Activated gamma-delta T cell (primary cell): ENCODE results near the gene DNAJB1.
"Not testable (repeated sequence)": the region's sequence is repeated elsewhere in the genome, so short reads cannot be mapped to it uniquely, and the experiment has no call there.

Experiments used
- DNase-seq: peaks from one replicate; lab custom pipeline; 2025; lab: John Stamatoyannopoulos, UW

The DNAJB1 gene

GRCh38 chr19:14520543-14520942 lies 2.3 kb upstream of the DNAJB1 start:
- no peak for DNase-seq

- no peak for DNase-seq
Observed at GRCh38 chr19:14519860-14520407, 1.7 kb upstream of the DNAJB1 start.

DNA sequence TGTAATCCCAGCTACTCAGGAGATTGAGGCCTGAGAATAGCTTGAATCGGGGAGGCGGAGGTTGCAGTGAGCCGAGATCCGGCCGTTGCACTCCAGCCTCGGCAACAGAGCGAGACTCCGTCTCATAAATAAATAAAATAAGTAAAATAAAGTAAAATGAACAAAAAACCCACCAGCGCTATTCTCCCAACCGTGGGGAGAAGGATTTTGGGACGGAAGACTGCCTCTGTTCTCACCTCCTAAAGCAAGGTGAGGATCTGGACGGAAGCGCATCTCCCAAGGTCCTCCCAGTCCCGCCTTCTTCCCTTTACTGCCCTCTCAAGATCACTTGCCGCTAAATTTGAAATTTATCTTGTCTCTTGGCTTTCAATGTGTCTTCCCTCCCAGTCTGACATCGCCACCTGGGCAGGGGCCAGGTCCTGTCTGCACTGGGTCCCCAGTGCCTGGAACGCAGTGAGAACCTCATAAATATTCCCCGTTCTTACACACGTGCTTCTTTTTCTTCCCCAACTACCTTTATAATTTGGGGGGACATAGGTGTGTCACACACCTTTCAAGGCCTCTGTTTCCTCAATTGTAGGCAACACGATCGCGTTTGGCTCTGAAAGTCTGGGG lies 1.2 kb upstream of the DNAJB1 start:
- DNase-seq = no peak

DNA sequence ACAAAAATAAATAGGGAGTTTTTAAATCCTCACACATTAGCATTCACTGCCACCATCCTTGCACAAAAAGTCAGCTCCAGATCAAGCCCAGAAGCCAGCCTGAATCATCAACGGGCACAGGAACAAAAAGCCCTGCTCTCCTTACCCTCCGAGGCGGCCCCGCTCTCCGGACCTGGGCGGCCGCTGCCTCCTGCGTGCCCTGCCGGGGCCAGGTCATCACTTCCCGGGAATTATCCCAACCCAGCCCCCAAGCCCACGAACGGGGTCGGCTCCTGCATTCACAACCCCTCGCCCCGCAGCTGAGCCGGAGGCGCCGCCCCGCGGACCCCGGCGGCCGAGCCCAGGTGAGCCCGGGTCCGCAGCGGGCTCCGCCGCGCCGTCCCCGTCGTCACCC lies 754 bp downstream of the DNAJB1 start:
- DNase-seq = no peak

DNA sequence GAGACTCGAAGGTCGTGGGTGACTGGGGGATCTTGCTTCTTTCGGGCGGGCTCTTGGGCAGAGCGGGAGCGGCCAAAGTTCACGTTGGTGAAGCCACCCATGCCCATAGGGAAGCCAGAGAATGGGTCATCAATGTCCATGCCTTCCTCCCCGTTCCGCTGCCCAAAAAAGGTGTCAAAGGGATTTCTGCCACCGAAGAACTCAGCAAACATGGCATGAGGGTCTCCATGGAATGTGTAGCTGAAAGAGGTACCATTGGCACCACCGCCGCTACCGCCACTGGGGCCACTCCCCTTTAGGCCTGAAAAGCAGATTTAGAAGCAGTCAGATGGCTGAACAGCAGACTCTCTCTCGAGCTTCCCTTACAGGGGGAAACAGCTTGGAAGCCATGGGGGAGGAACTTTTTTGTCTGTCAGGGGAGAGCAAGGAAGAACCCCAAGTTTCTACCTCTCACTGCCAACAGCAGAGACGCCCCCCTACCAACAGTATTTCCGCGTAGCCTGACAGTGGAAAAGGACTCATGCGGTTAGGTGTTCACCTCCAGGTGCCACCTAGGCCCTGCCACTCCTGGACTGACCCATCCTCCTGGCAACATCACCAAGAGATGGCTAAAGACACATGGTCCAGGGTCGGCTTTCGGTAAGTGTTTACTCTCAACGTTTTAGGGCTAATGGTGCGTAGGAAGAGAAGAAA lies 1.3 kb downstream of the DNAJB1 start:
- no peak for DNase-seq

GRCh38 chr19:14516048-14516534 lies 2.1 kb downstream of the DNAJB1 start:
- DNase-seq = no peak

DNA sequence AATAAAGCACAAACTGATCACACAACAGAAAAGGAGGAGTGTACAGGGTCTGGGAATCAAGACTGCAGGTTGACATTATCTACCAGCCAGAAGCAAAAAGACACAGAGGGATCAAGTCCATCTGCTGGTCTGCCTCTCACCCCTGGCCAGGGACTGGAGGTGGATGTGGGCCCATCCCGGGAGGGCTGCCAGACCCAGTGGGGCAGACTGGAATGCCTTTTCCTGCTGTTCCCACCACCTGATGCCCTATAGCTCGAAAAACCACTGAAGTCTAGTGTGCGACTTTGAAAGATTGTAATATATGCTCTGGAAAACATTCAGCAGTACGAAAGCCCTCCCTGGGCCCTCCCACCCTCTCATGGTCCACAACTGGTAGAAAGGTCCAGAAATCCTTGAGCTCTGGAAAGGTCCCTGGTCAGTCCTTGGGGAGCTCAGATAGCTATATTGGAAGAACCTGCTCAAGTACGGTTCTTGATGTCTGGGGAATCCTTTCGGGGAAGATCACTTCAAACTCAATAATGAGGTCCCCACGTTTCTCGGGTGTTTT lies 2.6 kb downstream of the DNAJB1 start:
- no peak for DNase-seq

DNA sequence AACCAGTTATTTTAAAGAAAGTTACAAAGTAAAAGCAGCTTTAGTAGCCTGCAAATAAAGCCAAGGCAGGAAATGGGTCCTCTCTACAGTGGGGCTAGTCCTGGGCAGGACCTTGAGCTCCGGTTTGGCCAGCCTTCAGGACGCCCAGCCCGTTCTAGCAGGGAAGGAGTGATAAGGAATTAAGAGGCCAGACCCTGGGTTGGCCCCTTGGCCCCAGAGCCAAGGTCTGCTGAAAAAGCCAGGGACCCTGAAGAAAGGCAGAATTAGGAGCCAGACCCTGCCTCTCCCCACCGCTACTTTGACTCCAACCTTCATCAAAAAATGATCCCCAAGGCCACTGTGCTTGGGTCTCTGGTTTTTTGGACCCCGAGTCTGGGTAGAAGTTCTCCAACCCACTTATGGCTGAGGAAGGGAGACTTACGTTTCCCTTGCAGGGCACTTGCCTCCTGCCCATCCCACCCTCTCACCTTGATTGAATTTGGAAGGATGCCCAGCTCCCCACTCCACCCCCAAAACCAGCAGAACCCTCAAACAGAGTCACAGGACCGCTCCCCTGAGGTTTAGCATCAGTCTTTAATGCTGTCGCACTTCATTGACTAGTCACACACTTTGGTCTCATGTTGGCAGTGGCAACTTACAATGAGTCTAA lies 3.9 kb downstream of the DNAJB1 start:
- no peak for DNase-seq

GRCh38 chr19:14512406-14512961 lies 5.7 kb downstream of the DNAJB1 start:
- no peak for DNase-seq

- DNase-seq = no peak
Observed at GRCh38 chr19:14511229-14511593, 7.0 kb downstream of the DNAJB1 start.

GRCh38 chr19:14510311-14511228 lies 7.6 kb downstream of the DNAJB1 start:
- no peak for DNase-seq

DNA sequence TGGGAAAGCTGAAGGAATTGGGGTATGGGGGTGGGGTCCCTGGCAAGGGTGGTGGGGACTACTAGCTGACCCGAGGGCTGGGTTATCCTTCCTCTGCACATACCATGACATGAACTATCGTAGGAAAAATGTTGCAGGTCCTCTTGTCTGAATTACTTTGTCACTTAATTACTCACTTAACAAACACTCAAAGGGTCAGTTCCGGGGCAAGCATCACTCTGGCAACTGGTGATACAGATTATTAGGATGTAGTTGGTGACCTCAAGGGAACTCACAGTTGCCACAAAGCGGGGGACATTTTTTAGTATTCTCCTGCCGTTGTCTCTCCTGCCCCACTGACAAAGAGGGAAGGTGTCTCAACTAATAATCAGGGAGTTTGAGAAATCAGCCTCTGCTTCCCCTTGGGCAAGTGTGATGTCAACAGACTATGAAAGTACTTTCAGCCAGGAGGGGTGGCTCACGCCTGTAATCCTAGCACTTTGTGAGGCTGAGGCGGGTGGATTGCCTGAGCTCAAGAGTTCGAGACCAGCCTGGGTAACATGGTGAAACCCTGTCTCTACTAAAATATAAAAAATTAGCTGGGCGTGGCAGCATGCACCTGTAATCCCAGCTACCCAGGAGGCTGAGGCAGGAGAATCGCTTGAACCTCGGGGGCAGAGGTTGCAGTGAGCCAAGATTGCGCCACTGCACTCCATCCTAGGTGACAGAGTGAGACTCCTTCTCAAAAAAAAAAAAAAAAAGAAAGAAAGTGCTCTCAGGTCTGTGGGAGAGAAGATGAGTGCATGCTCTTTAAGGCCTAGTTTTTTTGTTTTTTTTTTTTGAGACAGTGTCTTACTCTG lies 10.3 kb downstream of the DNAJB1 start:
- DNase-seq = no peak

DNA sequence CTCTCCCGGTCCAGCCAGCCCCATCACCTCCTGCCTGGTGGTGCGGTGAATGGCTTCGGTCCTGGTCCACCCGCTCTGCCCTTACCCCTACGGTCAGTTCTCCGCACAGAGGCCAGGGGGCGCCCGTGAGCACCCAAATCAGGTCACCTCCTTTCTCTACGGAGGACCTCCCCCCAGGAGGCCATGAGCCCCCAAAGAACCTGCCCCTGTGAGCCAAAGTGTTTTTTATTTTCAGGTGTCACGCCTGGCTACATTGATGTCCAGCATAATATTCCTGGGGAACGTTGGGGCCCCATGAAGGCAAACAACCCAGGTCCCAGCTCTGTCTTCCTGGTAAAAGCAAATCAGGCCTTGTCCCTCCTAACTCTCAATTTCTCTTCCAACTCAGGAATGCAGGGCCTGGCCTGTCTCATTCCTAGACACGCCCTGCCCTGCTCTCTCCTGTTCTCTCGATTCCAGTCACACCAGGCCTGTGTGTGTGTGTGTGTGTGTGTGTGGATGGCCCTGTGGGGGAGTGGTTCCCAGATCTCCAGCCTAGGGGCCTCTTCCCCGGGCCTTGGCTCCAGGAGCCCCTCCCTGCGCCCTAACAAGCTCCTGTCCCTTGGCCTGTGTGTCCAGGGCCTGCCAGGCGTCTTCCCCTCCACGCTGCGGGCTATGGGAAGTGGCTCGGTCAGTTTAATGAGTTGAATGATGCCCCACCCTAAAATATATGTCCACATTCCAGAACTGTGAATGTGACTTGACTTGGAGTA lies 12.5 kb downstream of the DNAJB1 start:
- peak; percentile 39 for DNase-seq

DNA sequence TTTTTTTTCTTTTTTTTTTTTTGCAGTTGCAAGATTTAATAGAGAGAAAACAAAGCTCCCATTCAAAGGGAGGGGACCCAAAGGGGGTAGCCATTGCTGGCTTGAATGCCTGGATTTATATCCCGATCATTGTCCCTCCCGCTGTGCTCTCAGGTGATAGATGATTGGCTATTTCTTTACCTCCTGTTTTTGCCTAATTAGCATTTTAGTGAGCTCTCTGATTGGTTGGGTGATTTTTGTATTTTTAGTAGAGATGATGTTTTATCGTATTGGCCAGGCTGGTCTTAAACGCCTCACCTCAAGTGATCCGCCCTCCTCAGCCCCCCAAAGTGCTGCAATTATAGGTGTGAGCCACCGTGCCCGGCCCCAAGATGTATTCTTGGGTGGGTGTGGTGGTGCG lies 13.6 kb downstream of the DNAJB1 start:
- not testable (repeated sequence) for DNase-seq

DNA sequence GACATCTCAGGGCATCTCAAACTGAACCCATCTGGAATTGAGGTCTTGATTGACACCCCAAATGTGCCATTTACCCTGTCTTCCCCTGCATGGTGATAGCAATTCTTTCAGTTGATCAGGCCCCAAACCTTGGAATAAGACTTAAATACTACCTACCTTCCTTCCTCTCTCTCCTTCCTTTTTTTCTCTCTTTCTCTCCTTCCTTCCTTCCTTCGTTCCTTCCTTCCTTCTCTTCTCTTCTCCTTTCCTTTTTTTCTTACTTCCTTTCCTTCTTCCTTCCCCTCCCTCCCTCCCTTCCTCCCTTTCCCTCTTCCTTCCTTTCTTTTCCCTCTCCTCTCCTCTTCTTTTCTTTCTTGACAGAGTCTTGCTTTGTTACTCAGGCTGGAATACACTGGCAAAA lies 14.9 kb downstream of the DNAJB1 start:
- DNase-seq = no peak

- no peak for DNase-seq
Observed at GRCh38 chr19:14502334-14503092, 15.7 kb downstream of the DNAJB1 start.

GRCh38 chr19:14497228-14497921 lies 20.8 kb downstream of the DNAJB1 start:
- DNase-seq = no peak

- DNase-seq = no peak
Observed at GRCh38 chr19:14496834-14497227, 21.4 kb downstream of the DNAJB1 start.
